Body of pancreas (tissue), 4 donors: ENCODE results near the gene MYH15.

ENCODE experiments used
- POLR2A ChIP-seq, 3 donors: fragments of 450-650 bp; IDR thresholded peaks; one replicate each; pipeline ENCODE4 v1.6.1; 2016; ENCODE audit warnings: antibody characterized with exemption in 3 of 3, mild to moderate bottlenecking in 2 of 3
- TF ChIP-seq, protein P1 (sequence below), 7 experiments: fragments of 450-650 bp in 4 of 7; fragments of 200-600 bp in 3 of 7; sonication (generic) in 3 of 7; IDR thresholded peaks; one replicate each; pipeline ENCODE4 v1.5.1; 2016 to 2019; ENCODE audit warnings: antibody characterized with exemption in 7 of 7

DNA sequence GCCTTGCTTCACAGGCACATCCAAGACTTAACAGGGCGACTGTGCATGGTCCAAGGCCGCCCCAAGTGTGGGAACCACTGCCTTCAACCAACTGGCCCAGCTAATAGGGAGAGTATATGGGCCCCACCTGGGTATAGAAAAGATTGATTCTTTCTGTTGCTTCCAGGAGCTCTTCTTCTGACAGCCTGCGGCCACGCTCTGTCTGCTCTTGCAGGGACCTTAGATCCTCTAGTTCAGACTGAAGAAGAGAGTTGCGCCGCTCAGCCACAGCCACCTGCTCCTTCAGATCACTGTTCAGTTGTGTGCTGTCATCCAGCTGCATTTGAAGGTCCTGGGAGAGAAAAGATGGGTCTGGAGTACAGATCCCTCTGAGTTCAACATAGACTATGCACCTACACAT is 111.9 kb downstream of the MYH15 start:
- TF ChIP-seq, protein P1, sequence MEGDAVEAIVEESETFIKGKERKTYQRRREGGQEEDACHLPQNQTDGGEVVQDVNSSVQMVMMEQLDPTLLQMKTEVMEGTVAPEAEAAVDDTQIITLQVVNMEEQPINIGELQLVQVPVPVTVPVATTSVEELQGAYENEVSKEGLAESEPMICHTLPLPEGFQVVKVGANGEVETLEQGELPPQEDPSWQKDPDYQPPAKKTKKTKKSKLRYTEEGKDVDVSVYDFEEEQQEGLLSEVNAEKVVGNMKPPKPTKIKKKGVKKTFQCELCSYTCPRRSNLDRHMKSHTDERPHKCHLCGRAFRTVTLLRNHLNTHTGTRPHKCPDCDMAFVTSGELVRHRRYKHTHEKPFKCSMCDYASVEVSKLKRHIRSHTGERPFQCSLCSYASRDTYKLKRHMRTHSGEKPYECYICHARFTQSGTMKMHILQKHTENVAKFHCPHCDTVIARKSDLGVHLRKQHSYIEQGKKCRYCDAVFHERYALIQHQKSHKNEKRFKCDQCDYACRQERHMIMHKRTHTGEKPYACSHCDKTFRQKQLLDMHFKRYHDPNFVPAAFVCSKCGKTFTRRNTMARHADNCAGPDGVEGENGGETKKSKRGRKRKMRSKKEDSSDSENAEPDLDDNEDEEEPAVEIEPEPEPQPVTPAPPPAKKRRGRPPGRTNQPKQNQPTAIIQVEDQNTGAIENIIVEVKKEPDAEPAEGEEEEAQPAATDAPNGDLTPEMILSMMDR (IDR thresholded peaks at IDR 0.05): no peak
- TF ChIP-seq POLR2A (IDR thresholded peaks at IDR 0.05): no peak
